Retinal pigment epithelial cell (primary cell): ENCODE results near the gene POLD4.

Source experiments
- DNase-seq: peaks from one replicate; pipeline ENCODE4 v3.0.0-alpha.2; 2010; ENCODE audit warnings: low read depth
- H3K4me3 ChIP-seq: 2 replicates; pipeline ENCODE4 v1.5.1; 2011; ENCODE audit warnings: mild to moderate bottlenecking, low read length, control low read depth, moderate library complexity
- CTCF ChIP-seq: conservative IDR thresholded peaks from 2 replicates; pipeline ENCODE4 v1.5.1; 2011; ENCODE audit warnings: low read depth, low read length, control low read depth, inconsistent platforms

Gene POLD4

DNA sequence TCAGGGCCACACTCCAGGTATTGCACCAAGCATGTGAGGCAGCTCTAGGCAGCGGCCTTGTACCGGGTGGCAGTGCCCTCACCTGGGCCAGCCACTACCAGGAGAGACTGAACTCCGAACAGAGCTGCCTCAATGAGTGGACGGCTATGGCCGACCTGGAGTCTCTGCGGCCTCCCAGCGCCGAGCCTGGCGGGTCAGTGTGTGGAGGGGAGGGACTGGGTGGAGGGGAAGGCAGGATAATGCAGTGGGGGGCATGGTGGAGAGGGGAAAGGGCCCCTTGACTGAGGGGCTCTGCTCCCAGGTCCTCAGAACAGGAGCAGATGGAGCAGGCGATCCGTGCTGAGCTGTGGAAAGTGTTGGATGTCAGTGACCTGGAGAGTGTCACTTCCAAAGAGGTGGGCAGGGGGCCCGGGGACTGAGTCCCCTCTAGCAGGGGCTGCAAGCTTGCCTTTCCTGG, 45.8 kb downstream of the POLD4 start:
- DNase-seq = no peak
- no peak for TF ChIP-seq CTCF
- no peak overlapping the region for H3K4me3 ChIP-seq

GRCh38 chr11:67306769-67307544, 46.4 kb downstream of the POLD4 start:
- no peak for DNase-seq
- H3K4me3 ChIP-seq = no peak overlapping the region
- TF ChIP-seq CTCF = no peak

- TF ChIP-seq CTCF = no peak
- H3K4me3 ChIP-seq = peak overlapping the region; percentile 69
- DNase-seq = no peak
Observed at GRCh38 chr11:67304511-67305113, 48.7 kb downstream of the POLD4 start.

DNA sequence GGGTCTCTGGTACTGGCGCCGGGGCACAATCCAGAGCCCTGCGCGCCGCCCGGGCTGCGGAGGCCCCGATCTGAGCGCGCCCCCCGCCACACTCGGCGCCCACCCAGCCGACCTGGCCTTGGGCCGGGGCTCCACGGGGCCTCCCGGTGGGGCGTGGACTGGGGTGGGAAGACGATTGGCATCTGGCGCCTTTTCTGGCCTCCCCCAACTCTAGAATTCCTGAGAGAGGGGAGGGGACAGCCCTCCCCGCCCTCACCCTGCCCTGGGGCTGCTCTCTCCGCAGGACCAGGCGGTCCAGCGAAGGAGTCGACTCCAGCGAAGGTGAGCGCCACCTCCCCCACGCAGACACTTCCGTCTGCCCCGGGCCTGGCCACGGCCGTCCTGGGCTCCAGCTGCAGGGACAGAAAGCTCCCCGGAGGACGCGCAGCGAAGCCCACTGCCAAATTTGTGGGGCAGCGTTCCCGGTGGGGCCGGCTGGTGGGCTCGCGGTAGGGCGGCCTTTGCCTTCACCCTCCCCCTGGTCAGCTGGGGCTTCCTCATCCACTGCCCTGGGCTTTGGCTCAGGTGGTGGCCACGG, 49.4 kb downstream of the POLD4 start:
- TF ChIP-seq CTCF = no peak
- no peak for DNase-seq
- peak overlapping the region; percentile 69 for H3K4me3 ChIP-seq

GRCh38 chr11:67303132-67303834, 50.1 kb downstream of the POLD4 start, which contains the start of gene SSH3:
Gene SSH3 (plus strand): TSS chr11:67303530. CDS start chr11:67303626, 96 bp downstream.
- TF ChIP-seq CTCF = no peak
- H3K4me3 ChIP-seq = peak within 1 kb of the TSS; percentile 69
- no peak for DNase-seq

DNA sequence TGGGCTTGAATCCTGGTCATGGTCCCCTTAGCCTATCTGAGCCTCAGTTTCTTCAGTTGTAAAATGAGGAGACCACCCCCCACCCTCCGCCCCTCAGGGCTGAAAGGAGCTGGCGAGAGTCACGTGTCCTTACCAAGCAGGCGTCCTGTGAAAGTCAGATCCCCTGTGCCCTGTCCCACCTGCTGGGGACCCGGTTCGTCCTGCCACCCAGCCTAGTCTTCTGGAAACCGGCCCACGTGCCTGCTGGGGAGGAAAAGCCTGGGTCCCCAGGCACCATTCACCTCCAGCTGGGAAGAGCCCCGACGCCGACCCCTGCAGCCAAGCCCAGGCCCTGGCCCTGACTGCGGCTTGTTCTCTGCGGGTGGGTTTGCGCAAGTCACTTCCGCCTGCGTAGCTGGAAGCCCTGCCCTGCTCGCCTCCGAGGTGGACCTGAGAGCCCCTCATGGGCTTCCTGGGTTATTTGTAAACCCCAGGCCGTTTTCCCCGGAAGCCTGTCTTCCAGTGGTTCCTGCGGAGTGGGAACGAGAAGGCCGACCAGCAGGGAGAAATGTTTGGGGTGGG, 50.7 kb downstream of the POLD4 start:
- DNase-seq = no peak
- no peak for TF ChIP-seq CTCF

More for the DNA sequence above, 50.7 kb downstream of the POLD4 start:
- peak overlapping the region; percentile 69 for H3K4me3 ChIP-seq
